ENCODE measurements around the gene PAN2.
"Not testable (repeated sequence)": the region's sequence is repeated elsewhere in the genome, so short reads cannot be mapped to it uniquely, and the experiment has no call there.

PAN2 gene

GRCh38 chr12:56333679-56334489 is at the start of gene PAN2:
Gene PAN2 (minus strand): TSS chr12:56334000. CDS start chr12:56333094, 906 bp downstream.
- peak; percentile 94 for DNase-seq (ENCODE audit: low read depth)

- no peak for DNase-seq (ENCODE audit: low read depth)
Observed at GRCh38 chr12:56382611-56383010, 48.8 kb upstream of the PAN2 start.

- DNase-seq (ENCODE audit: low read depth), result no peak
Observed at GRCh38 chr12:56377989-56378316, 44.2 kb upstream of the PAN2 start.

- DNase-seq (ENCODE audit: low read depth), result no peak
Observed at GRCh38 chr12:56377310-56377988, 43.6 kb upstream of the PAN2 start.

GRCh38 chr12:56375598-56376434 is 42.0 kb upstream of the PAN2 start:
- no peak for DNase-seq (ENCODE audit: low read depth)

- DNase-seq (ENCODE audit: low read depth), result no peak
Observed at GRCh38 chr12:56374726-56375597, 41.2 kb upstream of the PAN2 start.

GRCh38 chr12:56373515-56373914 is 39.7 kb upstream of the PAN2 start:
- DNase-seq (ENCODE audit: low read depth), result no peak

GRCh38 chr12:56366948-56367347 is 33.1 kb upstream of the PAN2 start:
- DNase-seq (ENCODE audit: low read depth), result no peak

- DNase-seq (ENCODE audit: low read depth), result no peak
Observed at GRCh38 chr12:56362130-56363059, 28.6 kb upstream of the PAN2 start, which contains the start of gene APOF. Gene APOF (minus strand): TSS chr12:56362857. CDS start chr12:56362745, 112 bp downstream.

- no peak for DNase-seq (ENCODE audit: low read depth)
Observed at GRCh38 chr12:56361487-56362129, 27.8 kb upstream of the PAN2 start.

GRCh38 chr12:56359851-56360767 is 26.3 kb upstream of the PAN2 start, which contains the start of gene STAT2:
Gene STAT2 (minus strand): TSS chr12:56360107. CDS start chr12:56356571, 3,536 bp downstream.
- DNase-seq (ENCODE audit: low read depth), result peak; percentile 98

GRCh38 chr12:56358836-56359532 is 25.2 kb upstream of the PAN2 start:
- DNase-seq (ENCODE audit: low read depth), result no peak

GRCh38 chr12:56351325-56351724 is 17.5 kb upstream of the PAN2 start:
- no peak for DNase-seq (ENCODE audit: low read depth)

- no peak for DNase-seq (ENCODE audit: low read depth)
Observed at GRCh38 chr12:56350662-56351061, 16.9 kb upstream of the PAN2 start.

- no peak for DNase-seq (ENCODE audit: low read depth)
Observed at GRCh38 chr12:56348776-56349175, 15.0 kb upstream of the PAN2 start.

- DNase-seq (ENCODE audit: low read depth), result not testable (repeated sequence)
Observed at GRCh38 chr12:56347255-56347654, 13.5 kb upstream of the PAN2 start.

GRCh38 chr12:56346675-56347074 is 12.9 kb upstream of the PAN2 start:
- no peak for DNase-seq (ENCODE audit: low read depth)

GRCh38 chr12:56342290-56342689 is 8.5 kb upstream of the PAN2 start:
- DNase-seq (ENCODE audit: low read depth), result not testable (repeated sequence)

All from CMK (cell line).